ENCODE data around the gene CYP2B6. TPM values are rescaled to one million over a fixed set of nuclear protein-coding genes. Genes with fewer than 3 reads are reported as not detected.
"Not testable (repeated sequence)": the region's sequence is repeated elsewhere in the genome, so short reads cannot be mapped to it uniquely, and the experiment has no call there.

Gene CYP2B6
- polyA plus RNA-seq, 1 experiment = not detected

- CTCF ChIA-PET = no interaction called here
Measured at GRCh38 chr19:41050426-41050825, 59.3 kb downstream of the CYP2B6 start.

GRCh38 chr19:41052162-41052561 lies 61.1 kb downstream of the CYP2B6 start:
- CTCF ChIA-PET; H3K36me3 ChIP-seq (ENCODE audit: control insufficient read depth, insufficient read depth, low read length); H3K4me3 ChIP-seq (ENCODE audit: low read depth, low read length); DNase-seq (ENCODE audit: low read depth); POLR2A ChIA-PET; H3K27me3 ChIP-seq (ENCODE audit: control insufficient read depth, insufficient read depth, low read length): not testable (repeated sequence)

More at GRCh38 chr19:41050426-41050825, 59.3 kb downstream of the CYP2B6 start:
- DNase-seq (ENCODE audit: low read depth) = no peak
- H3K36me3 ChIP-seq (ENCODE audit: control insufficient read depth, insufficient read depth, low read length) = no peaks in the 10 kb centered on the region
- no peak overlapping the region for H3K4me3 ChIP-seq (ENCODE audit: low read depth, low read length)
- no peaks in the 10 kb centered on the region; the same call in 1 of the 2 replicates for H3K27me3 ChIP-seq (ENCODE audit: control insufficient read depth, insufficient read depth, low read length)
- POLR2A ChIA-PET = no interaction called here
- TF ChIP-seq, protein P1, sequence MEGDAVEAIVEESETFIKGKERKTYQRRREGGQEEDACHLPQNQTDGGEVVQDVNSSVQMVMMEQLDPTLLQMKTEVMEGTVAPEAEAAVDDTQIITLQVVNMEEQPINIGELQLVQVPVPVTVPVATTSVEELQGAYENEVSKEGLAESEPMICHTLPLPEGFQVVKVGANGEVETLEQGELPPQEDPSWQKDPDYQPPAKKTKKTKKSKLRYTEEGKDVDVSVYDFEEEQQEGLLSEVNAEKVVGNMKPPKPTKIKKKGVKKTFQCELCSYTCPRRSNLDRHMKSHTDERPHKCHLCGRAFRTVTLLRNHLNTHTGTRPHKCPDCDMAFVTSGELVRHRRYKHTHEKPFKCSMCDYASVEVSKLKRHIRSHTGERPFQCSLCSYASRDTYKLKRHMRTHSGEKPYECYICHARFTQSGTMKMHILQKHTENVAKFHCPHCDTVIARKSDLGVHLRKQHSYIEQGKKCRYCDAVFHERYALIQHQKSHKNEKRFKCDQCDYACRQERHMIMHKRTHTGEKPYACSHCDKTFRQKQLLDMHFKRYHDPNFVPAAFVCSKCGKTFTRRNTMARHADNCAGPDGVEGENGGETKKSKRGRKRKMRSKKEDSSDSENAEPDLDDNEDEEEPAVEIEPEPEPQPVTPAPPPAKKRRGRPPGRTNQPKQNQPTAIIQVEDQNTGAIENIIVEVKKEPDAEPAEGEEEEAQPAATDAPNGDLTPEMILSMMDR (IDR thresholded peaks at IDR 0.05; ENCODE audit: insufficient read depth, low read depth, low read length) = no peak

GRCh38 chr19:41053331-41053730 lies 62.2 kb downstream of the CYP2B6 start:
- H3K36me3 ChIP-seq (ENCODE audit: control insufficient read depth, insufficient read depth, low read length); H3K27me3 ChIP-seq (ENCODE audit: control insufficient read depth, insufficient read depth, low read length); POLR2A ChIA-PET; H3K4me3 ChIP-seq (ENCODE audit: low read depth, low read length); CTCF ChIA-PET; DNase-seq (ENCODE audit: low read depth): not testable (repeated sequence)

DNA sequence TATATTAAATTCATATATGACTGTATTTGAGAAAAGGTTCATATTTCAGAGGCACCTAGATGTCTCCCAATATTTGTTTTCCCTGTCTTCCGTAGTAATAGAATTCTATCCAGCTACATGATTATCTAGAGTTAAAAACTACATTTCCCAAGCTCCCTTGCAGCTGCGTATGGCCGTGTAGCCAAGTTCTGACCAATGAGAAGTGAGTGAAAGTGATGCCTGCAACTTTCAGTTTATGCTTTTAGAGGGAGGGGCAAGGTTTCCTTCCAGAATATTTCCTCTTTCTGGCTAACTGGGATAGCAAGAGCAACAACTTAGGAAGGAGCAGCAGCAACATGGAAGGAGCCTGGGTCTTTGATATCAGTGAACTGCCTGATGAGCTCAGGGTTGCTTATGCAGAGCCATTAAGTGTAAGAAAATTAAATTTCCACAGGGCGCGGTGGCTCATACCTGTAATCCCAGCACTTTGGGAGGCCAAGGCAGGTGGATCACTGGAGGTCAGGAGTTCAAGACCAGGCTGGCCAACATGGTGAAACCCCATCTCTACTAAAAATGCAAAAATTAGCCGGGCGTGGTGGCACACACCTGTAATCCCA lies 74.0 kb downstream of the CYP2B6 start:
- no peak for DNase-seq (ENCODE audit: low read depth)
- CTCF ChIA-PET = interaction anchor here (0.9 to 1.6 kb wide), 2 partner anchors 9 to 13 kb away, joined by 4 read pairs; no protein-coding TSS in a partner anchor
- no peaks in the 10 kb centered on the region for H3K36me3 ChIP-seq (ENCODE audit: control insufficient read depth, insufficient read depth, low read length)
- POLR2A ChIA-PET = no interaction called here
- TF ChIP-seq, protein P1 (IDR thresholded peaks at IDR 0.05; ENCODE audit: insufficient read depth, low read depth, low read length) = no peak
- no peaks in the 10 kb centered on the region; the same call in 1 of the 2 replicates for H3K27me3 ChIP-seq (ENCODE audit: control insufficient read depth, insufficient read depth, low read length)
- no peak overlapping the region for H3K4me3 ChIP-seq (ENCODE audit: low read depth, low read length)

Other genes starting within 250 kb of the CYP2B6 start
- gene ACTMAP, start 240.8 kb upstream of the CYP2B6 start, polyA plus RNA-seq (2011; rRNA removed) = 3.9 and 5.5 TPM in 2 replicates
- gene SNRPA, start 240.1 kb upstream of the CYP2B6 start, polyA plus RNA-seq (2011; rRNA removed) = 92.2 and 167 TPM in 2 replicates
- not detected in 2 replicates for gene MIA, start 215.8 kb upstream of the CYP2B6 start, polyA plus RNA-seq (2011; rRNA removed)
- 16.5 and 25.4 TPM in 2 replicates for gene RAB4B, start 213.0 kb upstream of the CYP2B6 start, polyA plus RNA-seq (2011; rRNA removed)
- 39.3 and 65.5 TPM in 2 replicates for gene EGLN2, start 192.1 kb upstream of the CYP2B6 start, polyA plus RNA-seq (2011; rRNA removed)
- not detected in 2 replicates for gene CYP2A6, start 140.8 kb upstream of the CYP2B6 start, polyA plus RNA-seq (2011; rRNA removed)
- not detected in 2 replicates for gene CYP2A7, start 109.1 kb upstream of the CYP2B6 start, polyA plus RNA-seq (2011; rRNA removed)
- not detected in 2 replicates for gene CYP2A13, start 97.2 kb downstream of the CYP2B6 start, polyA plus RNA-seq (2011; rRNA removed)
- gene CYP2F1, start 123.2 kb downstream of the CYP2B6 start, polyA plus RNA-seq (2011; rRNA removed) = not detected in 2 replicates
- gene CYP2S1, start 201.9 kb downstream of the CYP2B6 start, polyA plus RNA-seq (2011; rRNA removed) = 0.27 and 0.53 TPM in 2 replicates
- gene AXL, start 227.9 kb downstream of the CYP2B6 start, polyA plus RNA-seq (2011; rRNA removed) = 190 and 260 TPM in 2 replicates